ENCODE data around the gene MYO9B. TPM values are rescaled to one million over a fixed set of nuclear protein-coding genes. Genes with fewer than 3 reads are reported as not detected.

MYO9B gene
- total RNA-seq, 1 experiment from 2014 or later, result 79.4 TPM

GRCh38 chr19:17069193-17069592 is 6.4 kb upstream of the MYO9B start:
- POLR2A ChIA-PET, result no interaction called here
- no peaks in the 10 kb centered on the region for H3K27me3 ChIP-seq (ENCODE audit: control insufficient read depth, insufficient read depth, low read length)
- intact Hi-C loops (cut with micrococcal nuclease; ENCODE audit: unreplicated experiment), result no loop called here
- H3K4me1 ChIP-seq (ENCODE audit: control insufficient read depth, insufficient read depth, low read length), result peaks cover 4% of the 10 kb centered on the region
- CTCF ChIA-PET, result no interaction called here
- H3K4me3 ChIP-seq (ENCODE audit: low read depth in 2 of 2, low read length in 2 of 2), result no peak overlapping the region
- no peak for DNase-seq (ENCODE audit: low read depth, low spot score)
- no peaks in the 10 kb centered on the region; the same call in 1 of the 2 replicates for H3K36me3 ChIP-seq (ENCODE audit: control insufficient read depth, insufficient read depth, low read length)
- BruUV-seq (replicated peaks), result no TSS peak
- in situ Hi-C loops (cut with HindIII; ENCODE audit: low pct_unique_long_range_greater_than_20kb, low sequenced_read_pairs), result no loop called here
- no peak for ATAC-seq
- TF ChIP-seq CTCF (IDR thresholded peaks at IDR 0.05) (no peak), SIN3A (IDR thresholded peaks at IDR 0.05; ENCODE audit: borderline replicate concordance, insufficient read depth, low read depth, low read length) (no peak), POLR2AphosphoS5 (IDR thresholded peaks at IDR 0.05; ENCODE audit: low read depth, low read length) (no peak), TCF7L2 (IDR thresholded peaks at IDR 0.05; ENCODE audit: low read depth, low read length) (no peak), REST (IDR thresholded peaks at IDR 0.05; ENCODE audit: insufficient read depth in 1 of 2, low read depth in 2 of 2, low read length in 1 of 2) (no peak)
- no peak overlapping the region for H3K27ac ChIP-seq (ENCODE audit: low read length)
- no peaks in the 10 kb centered on the region for H3K9me3 ChIP-seq (ENCODE audit: control insufficient read depth, insufficient read depth, low read depth, low read length)

GRCh38 chr19:17070421-17070820 is 5.2 kb upstream of the MYO9B start:
- TF ChIP-seq SIN3A (IDR thresholded peaks at IDR 0.05; ENCODE audit: borderline replicate concordance, insufficient read depth, low read depth, low read length) (no peak), CTCF (IDR thresholded peaks at IDR 0.05) (no peak)
- CTCF ChIA-PET, result no interaction called here
- Histone ChIP-seq H3K27ac (ENCODE audit: low read length) (no peak overlapping the region), H3K9me3 (ENCODE audit: control insufficient read depth, insufficient read depth, low read depth, low read length) (no peaks in the 10 kb centered on the region), H3K36me3 (ENCODE audit: control insufficient read depth, insufficient read depth, low read length) (no peaks in the 10 kb centered on the region; the same call in 1 of the 2 replicates), H3K27me3 (ENCODE audit: control insufficient read depth, insufficient read depth, low read length) (no peaks in the 10 kb centered on the region), H3K4me1 (ENCODE audit: control insufficient read depth, insufficient read depth, low read length) (peaks cover 4% of the 10 kb centered on the region), H3K4me3 (ENCODE audit: low read depth in 2 of 2, low read length in 2 of 2) (no peak overlapping the region)
- POLR2A ChIA-PET, result interaction anchor here (0.6 kb wide), 1 partner anchor 122 kb away, joined by 4 read pairs; no protein-coding TSS in a partner anchor
- DNase-seq (ENCODE audit: low read depth, low spot score) (no peak), ATAC-seq (no peak)
- BruUV-seq (replicated peaks), result no TSS peak
- in situ Hi-C loops (cut with HindIII; ENCODE audit: low pct_unique_long_range_greater_than_20kb, low sequenced_read_pairs), result no loop called here
- intact Hi-C loops (cut with micrococcal nuclease; ENCODE audit: unreplicated experiment), result no loop called here

Measured in Panc1 (cell line).